HG03060 (cell line): ENCODE results near the gene FAHD1.

Experiments used
- ATAC-seq: cut with Tn5 transposase; IDR thresholded peaks from one replicate; pipeline ENCODE4 v1.9.1; 2021; ENCODE audit warnings: low read depth, moderate number of reproducible peaks; ENCODE audit not compliant: unreplicated experiment

The FAHD1 gene

GRCh38 chr16:1878256-1878655, 51.2 kb downstream of the FAHD1 start:
- ATAC-seq: no peak
